HG03565 (cell line): ENCODE results near the gene ZNF649.
A peak's percentile ranks its signal among the peaks of the same experiment; 100 is the strongest.
"Not testable (repeated sequence)": the region's sequence is repeated elsewhere in the genome, so short reads cannot be mapped to it uniquely, and the experiment has no call there.

Experiments used
- ATAC-seq: cut with Tn5 transposase; IDR thresholded peaks from one replicate; pipeline ENCODE4 v1.9.1; 2021; ENCODE audit warnings: mild to moderate bottlenecking, moderate library complexity; ENCODE audit not compliant: unreplicated experiment

ZNF649 gene

GRCh38 chr19:51904331-51905165, at the start of gene ZNF649:
Gene ZNF649, minus strand, starts transcription at chr19:51905017. Its CDS starts 4,910 bp downstream, at chr19:51900107.
- peak; percentile 60 for ATAC-seq

GRCh38 chr19:51948975-51949374, 44.2 kb upstream of the ZNF649 start:
- no peak for ATAC-seq

- no peak for ATAC-seq
These were observed 41.8 kb upstream of the ZNF649 start for GRCh38 chr19:51946602-51947001.

- ATAC-seq, result no peak
These were observed 40.2 kb upstream of the ZNF649 start for GRCh38 chr19:51944798-51945552.

GRCh38 chr19:51938936-51939335, 34.1 kb upstream of the ZNF649 start:
- ATAC-seq, result no peak

- no peak for ATAC-seq
These were observed 27.1 kb upstream of the ZNF649 start for GRCh38 chr19:51931921-51932320.

GRCh38 chr19:51927859-51928258, 23.0 kb upstream of the ZNF649 start:
- no peak for ATAC-seq

GRCh38 chr19:51926784-51927741, 22.2 kb upstream of the ZNF649 start, which contains the start of gene ZNF613:
Gene ZNF613, plus strand, starts transcription at chr19:51927472. Its CDS starts 8,749 bp downstream, at chr19:51936221.
- peak; percentile 75 for ATAC-seq

GRCh38 chr19:51926426-51926783, 21.6 kb upstream of the ZNF649 start:
- no peak for ATAC-seq

GRCh38 chr19:51921949-51922348, 17.1 kb upstream of the ZNF649 start:
- ATAC-seq, result no peak

GRCh38 chr19:51919606-51920005, 14.8 kb upstream of the ZNF649 start:
- no peak for ATAC-seq

- no peak for ATAC-seq
These were observed 11.3 kb upstream of the ZNF649 start for GRCh38 chr19:51916167-51916566.

- ATAC-seq, result no peak
These were observed 10.6 kb upstream of the ZNF649 start for GRCh38 chr19:51915324-51915867.

GRCh38 chr19:51907981-51908380, 3.2 kb upstream of the ZNF649 start:
- ATAC-seq, result not testable (repeated sequence)

GRCh38 chr19:51906108-51906507, 1.3 kb upstream of the ZNF649 start:
- not testable (repeated sequence) for ATAC-seq

GRCh38 chr19:51905639-51906038, 822 bp upstream of the ZNF649 start:
- not testable (repeated sequence) for ATAC-seq

- ATAC-seq, result no peak
These were observed 389 bp upstream of the ZNF649 start for GRCh38 chr19:51905206-51905605.

- ATAC-seq, result no peak
These were observed 1.6 kb downstream of the ZNF649 start for GRCh38 chr19:51903192-51903591.

- no peak for ATAC-seq
These were observed 3.0 kb downstream of the ZNF649 start for GRCh38 chr19:51901860-51902259.

- no peak for ATAC-seq
These were observed 13.5 kb downstream of the ZNF649 start for GRCh38 chr19:51891193-51891747.
